Measurements from ENCODE around the gene GPHA2.

GPHA2 gene

GRCh38 chr11:64892838-64893193, 42.9 kb downstream of the GPHA2 start:
- no peak overlapping the region for H3K4me3 ChIP-seq (ENCODE audit: low read depth, low read length)
- no peak for DNase-seq (ENCODE audit: low read depth)
- TF ChIP-seq CTCF (IDR thresholded peaks at IDR 0.05; ENCODE audit: insufficient read depth, low read depth, low read length, missing control alignments): no peak

GRCh38 chr11:64892411-64892831, 43.3 kb downstream of the GPHA2 start:
- DNase-seq (ENCODE audit: low read depth): no peak
- no peak for TF ChIP-seq CTCF (IDR thresholded peaks at IDR 0.05; ENCODE audit: insufficient read depth, low read depth, low read length, missing control alignments)
- H3K4me3 ChIP-seq (ENCODE audit: low read depth, low read length): no peak overlapping the region

- no peak for TF ChIP-seq CTCF (IDR thresholded peaks at IDR 0.05; ENCODE audit: insufficient read depth, low read depth, low read length, missing control alignments)
- DNase-seq (ENCODE audit: low read depth): no peak
- no peak overlapping the region for H3K4me3 ChIP-seq (ENCODE audit: low read depth, low read length)
Measured at GRCh38 chr11:64891880-64892279, 43.8 kb downstream of the GPHA2 start.

- no peak for TF ChIP-seq CTCF (IDR thresholded peaks at IDR 0.05; ENCODE audit: insufficient read depth, low read depth, low read length, missing control alignments)
- DNase-seq (ENCODE audit: low read depth): no peak
- no peak overlapping the region for H3K4me3 ChIP-seq (ENCODE audit: low read depth, low read length)
Measured at GRCh38 chr11:64891215-64891848, 44.4 kb downstream of the GPHA2 start.

GRCh38 chr11:64890522-64890939, 45.2 kb downstream of the GPHA2 start:
- TF ChIP-seq CTCF (IDR thresholded peaks at IDR 0.05; ENCODE audit: insufficient read depth, low read depth, low read length, missing control alignments): no peak
- DNase-seq (ENCODE audit: low read depth): no peak
- no peak overlapping the region for H3K4me3 ChIP-seq (ENCODE audit: low read depth, low read length)

GRCh38 chr11:64888729-64889511, 46.8 kb downstream of the GPHA2 start:
- no peak for TF ChIP-seq CTCF (IDR thresholded peaks at IDR 0.05; ENCODE audit: insufficient read depth, low read depth, low read length, missing control alignments)
- H3K4me3 ChIP-seq (ENCODE audit: low read depth, low read length): no peak overlapping the region
- DNase-seq (ENCODE audit: low read depth): no peak

All from GM12865 (cell line).